ENCODE data around the gene BFAR. TPM values are rescaled to one million over a fixed set of nuclear protein-coding genes. Genes with fewer than 3 reads are reported as not detected.
"Not testable (repeated sequence)": the region's sequence is repeated elsewhere in the genome, so short reads cannot be mapped to it uniquely, and the experiment has no call there.

The BFAR gene
- total and polyA plus RNA-seq, 4 donors = 48.4 to 74.2 (median 67.6) TPM

DNA sequence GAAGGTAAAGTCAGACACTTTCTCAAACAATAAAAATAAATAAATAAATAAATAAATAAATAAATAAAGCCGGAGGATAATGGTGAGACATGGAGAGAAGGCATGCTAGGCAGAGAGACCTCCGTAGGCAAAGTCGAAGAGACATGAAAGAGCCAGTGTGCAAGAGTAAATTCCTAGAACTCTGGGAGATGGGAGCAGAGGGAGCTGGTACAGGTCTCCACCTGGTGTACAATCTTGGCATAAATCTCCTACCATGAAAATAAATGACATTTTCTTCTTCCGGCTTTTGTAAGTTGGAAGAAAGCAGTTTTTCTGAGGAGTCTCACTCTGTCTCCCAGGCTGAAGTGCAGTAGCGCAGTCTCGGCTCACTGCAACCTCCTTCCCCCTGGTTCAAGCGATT lies 69.1 kb downstream of the BFAR start:
- not testable (repeated sequence) for DNase-seq; H3K9ac ChIP-seq (ENCODE audit: insufficient read depth in 1 of 2, low read length in 2 of 2); H3K9me3 ChIP-seq (ENCODE audit: control insufficient read depth in 4 of 4, insufficient read depth in 3 of 4, low read length in 3 of 4); ATAC-seq (ENCODE audit: insufficient read depth, low FRiP score); H3K4me1 ChIP-seq (ENCODE audit: control insufficient read depth in 5 of 5, insufficient read depth in 5 of 5, low read length in 5 of 5); H3K4me3 ChIP-seq; H3K27ac ChIP-seq (ENCODE audit: low read depth in 1 of 2, low read length in 1 of 2); H3K36me3 ChIP-seq (ENCODE audit: control insufficient read depth in 4 of 4, insufficient read depth in 4 of 4, low read length in 4 of 4); H3K27me3 ChIP-seq (ENCODE audit: control insufficient read depth in 3 of 3, insufficient read depth in 3 of 3, low read length in 2 of 3)
- WGBS, 2 donors = 45 to 71% methylated on average over 2 of the region's 7 CpGs

GRCh38 chr16:14702672-14703071 lies 69.9 kb downstream of the BFAR start:
- not testable (repeated sequence) for H3K4me1 ChIP-seq (ENCODE audit: control insufficient read depth in 5 of 5, insufficient read depth in 5 of 5, low read length in 5 of 5); H3K4me3 ChIP-seq; H3K9ac ChIP-seq (ENCODE audit: insufficient read depth in 1 of 2, low read length in 2 of 2); H3K27me3 ChIP-seq (ENCODE audit: control insufficient read depth in 3 of 3, insufficient read depth in 3 of 3, low read length in 2 of 3); DNase-seq; H3K36me3 ChIP-seq (ENCODE audit: control insufficient read depth in 4 of 4, insufficient read depth in 4 of 4, low read length in 4 of 4); H3K27ac ChIP-seq (ENCODE audit: low read depth in 1 of 2, low read length in 1 of 2); ATAC-seq (ENCODE audit: insufficient read depth, low FRiP score); H3K9me3 ChIP-seq (ENCODE audit: control insufficient read depth in 4 of 4, insufficient read depth in 3 of 4, low read length in 3 of 4)
- WGBS, 2 donors = no CpG with 5 or more reads among the region's 11 CpGs

DNA sequence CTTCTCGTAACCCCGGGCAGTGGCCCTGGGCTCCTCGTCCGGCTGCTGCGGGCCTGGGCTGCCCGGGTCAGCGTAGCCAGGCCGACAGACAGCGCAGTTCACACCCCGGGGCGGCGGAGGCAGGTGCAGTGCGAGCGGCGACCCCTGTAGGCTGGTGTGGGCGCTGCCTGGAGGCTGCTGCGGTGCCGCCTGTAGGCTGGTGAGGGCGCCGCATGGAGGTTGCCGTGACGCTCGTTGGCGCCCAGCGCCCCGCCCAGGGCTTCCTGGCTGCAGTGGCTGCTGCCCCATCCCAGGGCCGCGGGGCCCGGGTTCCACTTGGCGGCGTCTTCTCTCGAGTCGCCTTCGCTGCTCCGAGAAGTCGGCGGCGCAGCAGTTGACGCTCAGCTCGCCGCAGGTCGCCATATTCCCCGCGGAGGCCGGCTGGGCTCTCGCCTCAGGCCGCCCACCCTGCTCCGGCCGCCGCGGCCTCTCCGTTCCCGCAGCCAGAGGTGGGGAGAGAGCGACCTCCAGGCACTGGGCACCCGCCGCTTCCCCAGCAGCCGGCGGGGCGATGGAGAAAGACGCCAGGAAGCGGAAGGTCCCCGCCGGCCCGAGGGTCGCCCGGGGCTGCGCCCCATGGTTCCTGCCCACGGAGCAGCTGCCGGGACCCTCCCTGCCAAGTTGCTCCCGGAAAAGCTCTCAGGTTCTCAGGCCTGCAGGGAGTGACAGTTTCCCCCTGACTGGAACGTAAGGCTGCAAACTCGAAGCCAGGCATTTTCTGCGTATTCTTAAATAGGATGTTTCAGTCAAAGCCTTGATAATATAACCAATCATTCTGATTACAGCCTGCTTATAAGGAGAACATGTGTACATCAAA lies 70.6 kb downstream of the BFAR start, which contains the start of gene NPIPA3:
Gene NPIPA3 (plus strand): TSS at position 256 of the 856 bp plus-strand sequence. CDS start 5,533 bp downstream, outside the sequence.
- H3K9me3 ChIP-seq (ENCODE audit: control insufficient read depth in 4 of 4, insufficient read depth in 3 of 4, low read length in 3 of 4); DNase-seq; H3K4me3 ChIP-seq; H3K9ac ChIP-seq (ENCODE audit: insufficient read depth in 1 of 2, low read length in 2 of 2); H3K4me1 ChIP-seq (ENCODE audit: control insufficient read depth in 5 of 5, insufficient read depth in 5 of 5, low read length in 5 of 5); H3K27me3 ChIP-seq (ENCODE audit: control insufficient read depth in 3 of 3, insufficient read depth in 3 of 3, low read length in 2 of 3); H3K27ac ChIP-seq (ENCODE audit: low read depth in 1 of 2, low read length in 1 of 2); H3K36me3 ChIP-seq (ENCODE audit: control insufficient read depth in 4 of 4, insufficient read depth in 4 of 4, low read length in 4 of 4): not testable (repeated sequence)
- no CpG with 5 or more reads among the region's 73 CpGs for WGBS, 2 donors
- ATAC-seq (ENCODE audit: insufficient read depth, low FRiP score) = peak; percentile 99

Small RNA genes lying within 50 kb of the gene (small RNA-seq; reads per million reads assigned to genes)
- gene RN7SL274P (ENCODE audit: low replicate concordance) (not detected), gene RNU7-125P (ENCODE audit: low replicate concordance) (not detected)

Other genes with a start within 250 kb of the BFAR start
- 10 to 100 TPM; 33.6 to 44.4 TPM for gene PARN, start 2.7 kb upstream of the BFAR start, total RNA-seq
- 10 to 100 TPM; 12.3 to 16.7 TPM for gene PARN, start 2.7 kb upstream of the BFAR start, polyA plus RNA-seq
- gene PLA2G10, start 61.4 kb downstream of the BFAR start, total RNA-seq = 1 to 10 TPM in 1 of 2 donors, under 1 TPM in 1; 0.40 to 5.6 TPM
- 10 to 100 TPM in 1 of 2 donors, 1 to 10 TPM in 1; 5.8 to 10.1 TPM for gene PLA2G10, start 61.4 kb downstream of the BFAR start, polyA plus RNA-seq
- 1 to 10 TPM in 1 of 2 donors, not detected in 1; 1.0 TPM for gene NPIPA3, start 70.5 kb downstream of the BFAR start, total RNA-seq
- gene NPIPA3, start 70.5 kb downstream of the BFAR start, polyA plus RNA-seq = 1 to 10 TPM in 1 of 2 donors, under 1 TPM in 1; 0.22 to 1.5 TPM
- gene NPIPA2, start 109.6 kb downstream of the BFAR start, total RNA-seq = 1 to 10 TPM; 1.7 to 2.7 TPM
- 1 to 10 TPM in 1 of 2 donors, under 1 TPM in 1; 0.68 to 3.0 TPM for gene NPIPA2, start 109.6 kb downstream of the BFAR start, polyA plus RNA-seq
- gene NOMO1, start 200.8 kb downstream of the BFAR start, total RNA-seq = 10 to 100 TPM; 39.6 to 90.8 TPM
- gene NOMO1, start 200.8 kb downstream of the BFAR start, polyA plus RNA-seq = 10 to 100 TPM; 21.2 to 45.1 TPM